ENCODE data around the gene FNDC5. TPM values are rescaled to one million over a fixed set of nuclear protein-coding genes. Genes with fewer than 3 reads are reported as not detected.
A peak's percentile ranks its signal among the peaks of the same experiment; 100 is the strongest.

Gene FNDC5
- total and polyA plus RNA-seq, 9 donors = 155 to 265 (median 225) TPM

DNA sequence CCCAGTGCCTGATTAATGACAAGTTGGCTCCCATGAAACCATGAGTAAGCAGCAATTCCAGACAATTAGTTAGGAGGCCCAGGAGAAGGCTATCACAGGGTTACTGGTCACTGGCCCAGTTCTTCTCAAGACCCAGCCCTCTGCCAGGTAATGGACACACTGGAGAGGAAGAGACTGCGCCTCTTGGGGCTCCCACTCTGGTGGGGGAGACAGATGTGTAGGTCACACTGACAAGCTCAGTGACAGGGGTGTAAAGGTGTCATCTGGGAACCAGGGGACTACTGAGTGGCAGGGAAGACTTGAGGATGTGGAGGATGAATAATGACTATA lies 20.5 kb upstream of the FNDC5 start:
- Histone ChIP-seq H3K36me3 (ENCODE audit: control insufficient read depth, insufficient read depth, low read length) (no peaks in the 10 kb centered on the region), H3K27ac (ENCODE audit: low read length) (no peak overlapping the region), H3K4me1 (ENCODE audit: control insufficient read depth, insufficient read depth, low read length) (peaks cover 12% of the 10 kb centered on the region), H3K4me3 (ENCODE audit: low read length) (no peak overlapping the region), H3K27me3 (ENCODE audit: control insufficient read depth, insufficient read depth, low read length) (peaks cover 59% of the 10 kb centered on the region), H3K9me3 (replicated peaks; ENCODE audit: control insufficient read depth, low read depth, low read length) (no peaks in the 10 kb centered on the region)
- DNase-seq = no peak
- 100% methylated on average over 1 of the region's 1 CpG for WGBS (ENCODE audit: insufficient coverage)

DNA sequence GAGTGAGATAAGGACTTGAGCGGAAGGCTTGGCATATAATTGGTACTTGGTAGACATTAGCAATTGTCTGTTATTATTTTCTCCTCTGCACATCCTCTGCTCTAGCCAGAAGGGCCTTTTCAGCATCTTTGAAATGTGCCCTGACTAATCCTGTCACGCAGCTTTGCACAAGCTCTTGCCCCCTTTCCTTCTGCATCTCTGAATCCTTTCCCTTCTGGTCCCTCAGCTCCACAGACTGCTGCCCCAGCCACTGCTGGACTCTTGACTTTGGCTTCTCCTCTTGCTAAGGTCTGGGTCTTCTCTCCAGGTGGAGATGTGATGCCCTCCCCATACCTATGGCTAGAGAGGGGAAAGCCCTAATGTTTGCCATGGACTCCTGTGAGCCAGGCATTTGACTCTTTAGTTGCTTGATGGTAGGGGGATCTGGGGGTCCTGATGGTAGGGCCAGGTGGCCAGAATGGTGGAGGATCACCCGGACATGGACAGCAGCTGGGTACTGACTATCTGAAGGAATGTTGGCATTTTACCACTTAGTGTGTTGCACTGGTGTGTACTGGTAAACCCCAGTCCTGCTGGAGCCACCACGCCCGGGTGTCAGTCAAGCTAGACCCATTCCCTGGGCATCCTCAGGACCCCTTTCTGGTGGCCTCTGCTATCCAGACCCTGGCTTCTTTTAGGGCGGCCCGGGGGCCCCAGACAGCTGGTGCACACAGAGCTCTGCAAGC lies 20.0 kb upstream of the FNDC5 start:
- WGBS (ENCODE audit: insufficient coverage) = 80% methylated on average over 6 of the region's 7 CpGs
- H3K27me3 ChIP-seq (ENCODE audit: control insufficient read depth, insufficient read depth, low read length) = peaks cover 61% of the 10 kb centered on the region
- no peak overlapping the region for H3K27ac ChIP-seq (ENCODE audit: low read length)
- no peaks in the 10 kb centered on the region for H3K36me3 ChIP-seq (ENCODE audit: control insufficient read depth, insufficient read depth, low read length)
- H3K4me1 ChIP-seq (ENCODE audit: control insufficient read depth, insufficient read depth, low read length) = peaks cover 17% of the 10 kb centered on the region
- DNase-seq = no peak
- H3K9me3 ChIP-seq (replicated peaks; ENCODE audit: control insufficient read depth, low read depth, low read length) = no peaks in the 10 kb centered on the region
- no peak overlapping the region for H3K4me3 ChIP-seq (ENCODE audit: low read length)

- H3K4me3 ChIP-seq (ENCODE audit: low read length) = no peak overlapping the region
- H3K27ac ChIP-seq (ENCODE audit: low read length) = no peak overlapping the region
- H3K27me3 ChIP-seq (ENCODE audit: control insufficient read depth, insufficient read depth, low read length) = peaks cover 67% of the 10 kb centered on the region
- DNase-seq = no peak
- 100% methylated on average over 1 of the region's 3 CpGs for WGBS (ENCODE audit: insufficient coverage)
- H3K9me3 ChIP-seq (replicated peaks; ENCODE audit: control insufficient read depth, low read depth, low read length) = no peaks in the 10 kb centered on the region
- H3K36me3 ChIP-seq (ENCODE audit: control insufficient read depth, insufficient read depth, low read length) = no peaks in the 10 kb centered on the region
- H3K4me1 ChIP-seq (ENCODE audit: control insufficient read depth, insufficient read depth, low read length) = peaks cover 17% of the 10 kb centered on the region
Measured at GRCh38 chr1:32889731-32890278, 19.1 kb upstream of the FNDC5 start.

- WGBS (ENCODE audit: insufficient coverage) = 91% methylated on average over 22 of the region's 24 CpGs
- H3K27me3 ChIP-seq (ENCODE audit: control insufficient read depth, insufficient read depth, low read length) = peaks cover 70% of the 10 kb centered on the region
Measured at GRCh38 chr1:32888677-32889420, 18.1 kb upstream of the FNDC5 start.

DNA sequence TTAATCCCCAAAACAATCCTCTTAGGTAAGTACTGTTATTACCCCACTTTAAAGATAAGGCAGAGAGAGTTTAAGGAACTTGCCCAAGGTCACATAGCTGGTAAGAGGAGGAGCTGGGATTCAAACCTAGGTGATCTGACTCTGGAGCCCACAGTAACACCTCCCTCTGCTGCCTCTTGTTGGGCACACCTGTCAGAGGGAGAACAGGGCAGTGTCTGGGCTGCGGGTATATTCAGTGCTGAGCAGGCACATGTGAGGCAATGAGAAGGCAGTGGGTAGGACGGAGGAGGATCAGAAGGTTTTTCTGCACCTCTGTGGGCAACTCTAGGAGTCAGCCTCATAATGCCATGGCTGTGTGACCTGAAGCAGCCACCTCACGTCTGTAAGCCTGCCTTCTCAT lies 17.4 kb upstream of the FNDC5 start:
- Histone ChIP-seq H3K4me1 (ENCODE audit: control insufficient read depth, insufficient read depth, low read length) (peaks cover 13% of the 10 kb centered on the region), H3K36me3 (ENCODE audit: control insufficient read depth, insufficient read depth, low read length) (no peaks in the 10 kb centered on the region), H3K4me3 (ENCODE audit: low read length) (no peak overlapping the region), H3K9me3 (replicated peaks; ENCODE audit: control insufficient read depth, low read depth, low read length) (no peaks in the 10 kb centered on the region), H3K27me3 (ENCODE audit: control insufficient read depth, insufficient read depth, low read length) (peaks cover 65% of the 10 kb centered on the region), H3K27ac (ENCODE audit: low read length) (no peak overlapping the region)
- DNase-seq = no peak
- WGBS (ENCODE audit: insufficient coverage) = 60% methylated on average over 2 of the region's 3 CpGs

More at GRCh38 chr1:32888677-32889420, 18.1 kb upstream of the FNDC5 start:
- Histone ChIP-seq H3K4me1 (ENCODE audit: control insufficient read depth, insufficient read depth, low read length) (peaks cover 16% of the 10 kb centered on the region), H3K27ac (ENCODE audit: low read length) (no peak overlapping the region), H3K4me3 (ENCODE audit: low read length) (no peak overlapping the region), H3K9me3 (replicated peaks; ENCODE audit: control insufficient read depth, low read depth, low read length) (no peaks in the 10 kb centered on the region), H3K36me3 (ENCODE audit: control insufficient read depth, insufficient read depth, low read length) (no peaks in the 10 kb centered on the region)
- no peak for DNase-seq

DNA sequence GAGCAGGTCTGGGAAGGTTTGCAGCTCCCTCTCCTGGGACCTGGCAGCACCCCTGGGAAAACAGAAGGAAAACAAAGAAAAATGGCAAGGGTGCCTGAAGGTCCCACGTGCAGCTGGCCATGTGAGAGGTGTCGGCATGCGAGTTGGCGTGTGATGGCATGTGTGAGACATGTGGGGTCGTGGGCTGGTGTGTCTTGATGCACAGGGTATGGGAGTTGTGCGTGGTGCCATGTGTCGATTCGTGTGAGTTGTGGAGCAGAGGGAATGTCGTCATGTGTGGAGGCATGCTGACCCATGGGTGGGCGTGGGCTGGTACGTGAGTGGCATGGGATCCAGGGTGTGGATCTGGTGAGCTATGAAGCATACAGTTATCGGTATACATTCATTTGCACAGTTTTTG lies 16.9 kb upstream of the FNDC5 start:
- Histone ChIP-seq H3K36me3 (ENCODE audit: control insufficient read depth, insufficient read depth, low read length) (no peaks in the 10 kb centered on the region), H3K27ac (ENCODE audit: low read length) (no peak overlapping the region), H3K4me1 (ENCODE audit: control insufficient read depth, insufficient read depth, low read length) (peaks cover 11% of the 10 kb centered on the region), H3K4me3 (ENCODE audit: low read length) (no peak overlapping the region), H3K9me3 (replicated peaks; ENCODE audit: control insufficient read depth, low read depth, low read length) (no peaks in the 10 kb centered on the region), H3K27me3 (ENCODE audit: control insufficient read depth, insufficient read depth, low read length) (peaks cover 60% of the 10 kb centered on the region)
- 79% methylated on average over 11 of the region's 12 CpGs for WGBS (ENCODE audit: insufficient coverage)
- no peak for DNase-seq

DNA sequence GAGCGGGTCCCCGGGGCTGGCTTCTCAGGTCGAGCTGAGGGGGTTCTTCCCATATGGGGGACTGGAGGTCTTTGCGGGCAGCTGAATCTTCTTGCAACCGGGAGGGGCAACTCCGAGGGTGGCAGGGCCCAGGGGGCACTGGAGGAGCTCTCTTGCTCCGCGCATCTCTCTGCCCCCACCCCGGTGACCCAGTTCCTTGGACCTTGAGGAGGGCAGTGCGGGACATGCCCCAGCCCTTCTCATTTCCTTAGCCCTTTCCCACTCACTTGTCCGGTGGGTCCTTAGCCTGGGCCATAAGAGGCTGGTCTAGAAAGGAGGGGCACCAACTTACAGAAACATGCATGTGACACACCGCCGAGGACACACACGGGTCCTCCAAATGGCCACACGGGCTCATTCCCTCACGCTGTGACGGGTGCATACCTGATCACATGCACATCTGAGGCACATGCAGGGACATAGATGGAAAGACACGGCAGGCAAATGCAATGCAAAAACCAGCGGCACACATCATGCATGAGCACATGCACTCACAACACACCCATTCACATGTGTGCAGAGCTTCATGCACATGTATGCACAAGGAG lies 16.2 kb upstream of the FNDC5 start:
- 21% methylated on average over 11 of the region's 19 CpGs for WGBS (ENCODE audit: insufficient coverage)
- H3K27me3 ChIP-seq (ENCODE audit: control insufficient read depth, insufficient read depth, low read length) = peaks cover 53% of the 10 kb centered on the region
- DNase-seq = no peak

DNA sequence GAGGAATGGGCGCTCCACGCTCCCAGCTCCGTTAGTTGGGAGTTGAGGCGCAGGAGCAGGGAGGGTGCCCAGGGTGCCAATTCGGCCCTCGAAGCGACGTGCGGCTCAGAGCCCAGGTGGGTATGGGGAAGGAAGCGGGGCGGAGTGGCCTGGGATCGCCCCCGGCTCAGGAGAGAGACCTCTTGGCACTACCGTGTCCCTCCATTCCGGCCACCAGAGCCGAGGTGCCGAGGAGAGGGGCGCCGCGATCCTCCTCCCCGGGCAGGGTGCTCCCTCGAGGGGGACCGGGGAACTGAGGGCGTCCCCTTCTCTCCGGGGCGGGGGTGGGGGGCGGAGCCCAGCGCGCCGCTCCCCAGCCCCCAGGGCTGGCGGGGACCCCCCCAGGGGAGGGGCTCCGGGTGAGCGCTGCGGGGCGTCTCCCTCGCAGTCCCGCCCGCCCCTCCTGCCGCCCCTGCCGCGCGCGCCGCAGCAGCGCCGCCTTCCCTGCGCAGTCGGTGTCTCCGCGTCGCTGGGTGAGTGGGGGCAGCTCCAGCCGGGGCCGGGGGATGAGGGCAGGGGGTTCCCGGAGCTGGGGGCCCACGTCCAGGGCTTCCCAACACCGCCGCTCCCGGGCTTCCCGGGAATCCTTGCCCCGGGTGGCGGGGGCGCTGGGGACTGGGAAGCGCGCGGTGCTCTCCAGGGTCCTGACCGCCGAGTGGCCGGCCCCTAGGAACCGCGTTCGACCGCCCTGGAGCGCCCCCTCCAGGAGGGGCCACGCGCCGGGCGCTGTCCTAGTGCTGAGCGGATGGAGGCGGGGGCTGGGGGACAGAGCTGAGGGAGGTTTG lies 15.5 kb upstream of the FNDC5 start, which contains the start of gene HPCA:
TSS of gene HPCA (plus strand) at position 488 of the 824 bp plus-strand sequence. CDS start 2,408 bp downstream, outside the sequence.
- Histone ChIP-seq H3K4me3 (ENCODE audit: low read length) (no peak within 1 kb of the TSS), H3K27me3 (ENCODE audit: control insufficient read depth, insufficient read depth, low read length) (peaks cover 47% of the 10 kb centered on the region), H3K4me1 (ENCODE audit: control insufficient read depth, insufficient read depth, low read length) (peaks cover 13% of the 10 kb centered on the region), H3K36me3 (ENCODE audit: control insufficient read depth, insufficient read depth, low read length) (no peaks in the 10 kb centered on the region), H3K27ac (ENCODE audit: low read length) (no peak within 1 kb of the TSS), H3K9me3 (replicated peaks; ENCODE audit: control insufficient read depth, low read depth, low read length) (no peaks in the 10 kb centered on the region)
- peak; percentile 71 for DNase-seq
- WGBS (ENCODE audit: insufficient coverage) = 1% methylated on average over 59 of the region's 79 CpGs

More for the DNA sequence above, 16.2 kb upstream of the FNDC5 start:
- H3K4me3 ChIP-seq (ENCODE audit: low read length) = no peak overlapping the region
- H3K36me3 ChIP-seq (ENCODE audit: control insufficient read depth, insufficient read depth, low read length) = no peaks in the 10 kb centered on the region
- peaks cover 12% of the 10 kb centered on the region for H3K4me1 ChIP-seq (ENCODE audit: control insufficient read depth, insufficient read depth, low read length)
- no peak overlapping the region for H3K27ac ChIP-seq (ENCODE audit: low read length)
- no peaks in the 10 kb centered on the region for H3K9me3 ChIP-seq (replicated peaks; ENCODE audit: control insufficient read depth, low read depth, low read length)

DNA sequence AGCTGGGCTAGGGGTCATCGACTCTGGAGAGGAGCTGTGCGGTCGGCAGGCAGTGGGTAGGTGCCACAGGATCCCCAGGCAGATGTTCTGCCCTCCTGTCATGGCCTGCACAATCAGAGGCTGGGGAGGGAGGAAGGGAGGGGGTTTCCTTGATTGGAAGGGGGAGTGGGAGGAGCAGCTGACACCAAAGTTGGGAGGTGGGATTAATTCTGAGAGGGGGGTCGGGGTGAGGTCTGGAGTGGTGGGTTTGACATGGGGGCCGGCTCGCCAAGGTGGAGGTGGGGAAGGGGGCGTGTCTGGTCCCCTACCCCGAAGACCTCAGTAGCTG lies 14.9 kb upstream of the FNDC5 start:
- 15% methylated on average over 8 of the region's 8 CpGs for WGBS (ENCODE audit: insufficient coverage)
- Histone ChIP-seq H3K9me3 (replicated peaks; ENCODE audit: control insufficient read depth, low read depth, low read length) (no peaks in the 10 kb centered on the region), H3K27me3 (ENCODE audit: control insufficient read depth, insufficient read depth, low read length) (peaks cover 41% of the 10 kb centered on the region), H3K36me3 (ENCODE audit: control insufficient read depth, insufficient read depth, low read length) (no peaks in the 10 kb centered on the region), H3K27ac (ENCODE audit: low read length) (no peak overlapping the region), H3K4me3 (ENCODE audit: low read length) (no peak overlapping the region), H3K4me1 (ENCODE audit: control insufficient read depth, insufficient read depth, low read length) (peaks cover 13% of the 10 kb centered on the region)
- DNase-seq = no peak
